NOMO-1 treated with DMSO at 0.1 percent for 48 hours (cell line): ENCODE data around the gene SLC1A2.

ENCODE experiments used
- DNase-seq: peaks from one replicate; lab custom pipeline; 2025; ENCODE audit not compliant: unreplicated experiment; lab: John Stamatoyannopoulos, UW

The SLC1A2 gene

GRCh38 chr11:35377262-35377661, 42.1 kb downstream of the SLC1A2 start:
- no peak for DNase-seq

- no peak for DNase-seq
Measured at GRCh38 chr11:35376613-35377012, 42.7 kb downstream of the SLC1A2 start.

GRCh38 chr11:35376118-35376510, 43.2 kb downstream of the SLC1A2 start:
- no peak for DNase-seq

- DNase-seq = no peak
Measured at GRCh38 chr11:35375332-35376117, 43.8 kb downstream of the SLC1A2 start.

DNA sequence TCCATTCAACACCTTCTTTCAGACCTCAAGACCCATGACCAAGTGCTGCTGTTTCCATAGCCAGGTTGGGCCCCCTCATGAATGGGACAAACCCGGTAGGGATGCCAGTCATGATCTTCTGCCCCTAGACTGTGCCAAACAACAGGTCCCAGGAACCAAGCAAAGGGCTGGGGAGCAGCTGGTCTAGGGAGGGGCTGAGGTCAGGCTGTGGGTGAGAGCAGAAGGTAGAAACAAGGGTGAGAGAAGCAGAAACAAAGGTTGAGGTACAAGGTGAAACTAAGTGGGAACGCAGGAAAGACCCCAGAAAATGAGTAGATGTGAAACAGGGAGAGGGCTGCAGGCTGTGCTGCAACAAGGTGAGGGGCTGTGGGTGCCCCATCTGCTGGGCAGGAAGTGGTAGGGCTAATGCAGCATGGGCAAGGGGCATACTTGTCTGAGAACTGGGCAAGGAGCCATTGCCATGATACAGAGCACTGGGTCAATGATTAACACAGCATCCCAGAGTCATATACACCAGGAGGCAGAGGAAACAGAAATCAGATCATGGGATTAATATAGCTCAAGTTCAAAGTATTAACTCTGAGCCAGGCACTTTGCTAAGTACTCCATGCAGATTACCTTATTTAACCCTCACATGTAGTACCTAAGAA, 45.9 kb downstream of the SLC1A2 start:
- no peak for DNase-seq

DNA sequence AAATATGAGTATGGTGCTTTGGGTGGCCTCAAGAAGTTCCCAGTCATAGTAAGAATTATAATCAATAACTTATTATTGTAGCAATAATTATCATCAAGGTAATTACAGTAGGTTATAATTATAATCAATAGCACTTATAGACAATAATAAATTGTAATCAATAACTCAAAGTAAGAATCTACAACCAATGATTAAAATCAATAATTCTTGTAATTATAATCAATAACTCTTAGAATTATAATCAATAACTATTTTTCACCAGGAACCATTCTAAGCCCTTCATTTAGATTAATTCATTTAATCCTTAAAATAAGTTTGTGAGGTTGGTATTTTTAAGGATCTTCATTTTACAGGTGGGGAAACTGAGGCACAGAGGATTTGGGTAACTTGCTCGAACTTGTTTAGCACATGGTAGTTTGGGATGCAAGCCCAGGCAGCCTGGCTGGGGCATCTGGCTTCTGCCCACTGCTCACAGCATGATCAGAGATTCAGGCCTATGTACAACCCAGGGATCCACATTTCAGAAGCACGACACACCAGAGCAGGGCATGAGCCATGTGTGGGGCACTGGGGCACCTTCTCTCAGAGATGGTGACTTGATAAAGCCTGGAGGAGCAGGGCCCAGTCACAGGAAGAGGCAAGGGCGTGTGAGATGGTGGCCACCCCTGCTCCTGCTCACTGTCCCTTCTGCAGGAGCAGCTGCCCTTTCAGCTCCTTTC, 46.6 kb downstream of the SLC1A2 start:
- DNase-seq = no peak

DNA sequence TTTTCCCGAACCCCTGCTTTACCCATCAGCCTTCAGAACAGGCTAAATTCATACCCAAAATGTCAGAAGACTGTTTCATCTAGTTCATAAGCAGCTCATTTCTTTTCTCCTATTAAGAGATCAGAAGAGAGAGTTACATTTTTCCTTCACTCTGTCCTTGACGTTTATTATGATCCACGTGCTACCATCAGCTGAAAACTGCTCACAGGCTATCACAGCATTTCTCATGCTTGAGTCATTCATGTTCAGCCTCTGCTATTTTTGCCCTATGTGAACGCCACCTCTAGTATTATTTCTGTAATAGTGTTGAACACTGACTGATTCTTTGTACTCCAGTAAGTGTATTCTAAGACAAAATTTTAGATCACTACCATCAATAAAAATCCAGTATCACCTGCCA, 51.9 kb downstream of the SLC1A2 start:
- DNase-seq = no peak

GRCh38 chr11:35366798-35367197, 52.6 kb downstream of the SLC1A2 start:
- DNase-seq = no peak

- DNase-seq = no peak
Measured at GRCh38 chr11:35365961-35366360, 53.4 kb downstream of the SLC1A2 start.

- DNase-seq = no peak
Measured at GRCh38 chr11:35365395-35365794, 54.0 kb downstream of the SLC1A2 start.

DNA sequence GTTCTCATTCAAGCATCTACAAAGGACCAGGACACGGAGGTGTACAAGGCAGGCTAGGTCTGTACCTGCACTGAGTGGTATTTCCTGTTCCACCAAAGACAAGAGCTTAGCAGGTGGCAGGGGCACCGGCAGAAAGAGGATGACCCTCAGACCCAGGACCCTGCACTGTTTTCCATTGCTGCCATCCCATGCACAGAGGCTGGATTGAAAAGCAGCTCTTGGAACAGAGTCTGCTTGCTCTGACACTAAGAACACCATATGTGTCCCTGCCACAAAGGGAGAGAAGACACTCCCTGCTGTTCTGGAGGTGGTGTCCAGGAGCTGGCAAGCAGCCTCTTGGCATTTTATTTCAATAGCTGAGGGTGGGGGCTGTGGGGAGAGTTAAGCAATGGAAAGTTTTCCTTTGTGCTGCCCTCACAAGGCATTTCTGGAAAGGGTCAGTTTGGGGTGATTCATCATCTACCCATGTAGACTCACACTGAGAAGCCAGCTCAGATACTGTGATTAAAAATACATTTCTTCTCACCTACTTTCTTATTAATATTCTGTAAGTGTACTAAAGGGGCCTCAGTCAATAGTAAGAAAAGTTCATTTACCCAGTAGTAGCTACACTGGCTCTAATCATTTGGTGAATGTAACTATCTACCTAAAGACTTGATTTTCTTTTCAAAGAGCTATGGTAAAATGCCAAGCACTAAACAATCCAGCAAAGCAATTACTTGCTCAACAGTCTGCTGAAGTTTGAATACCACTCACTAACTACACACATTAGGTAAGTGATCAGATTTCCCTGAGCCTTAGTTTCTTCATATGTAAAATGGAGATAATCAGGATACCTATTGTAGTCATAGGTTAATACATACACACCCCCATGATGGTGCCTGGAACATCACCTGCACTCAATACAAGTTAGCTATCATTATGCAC, 55.2 kb downstream of the SLC1A2 start:
- DNase-seq = no peak

DNA sequence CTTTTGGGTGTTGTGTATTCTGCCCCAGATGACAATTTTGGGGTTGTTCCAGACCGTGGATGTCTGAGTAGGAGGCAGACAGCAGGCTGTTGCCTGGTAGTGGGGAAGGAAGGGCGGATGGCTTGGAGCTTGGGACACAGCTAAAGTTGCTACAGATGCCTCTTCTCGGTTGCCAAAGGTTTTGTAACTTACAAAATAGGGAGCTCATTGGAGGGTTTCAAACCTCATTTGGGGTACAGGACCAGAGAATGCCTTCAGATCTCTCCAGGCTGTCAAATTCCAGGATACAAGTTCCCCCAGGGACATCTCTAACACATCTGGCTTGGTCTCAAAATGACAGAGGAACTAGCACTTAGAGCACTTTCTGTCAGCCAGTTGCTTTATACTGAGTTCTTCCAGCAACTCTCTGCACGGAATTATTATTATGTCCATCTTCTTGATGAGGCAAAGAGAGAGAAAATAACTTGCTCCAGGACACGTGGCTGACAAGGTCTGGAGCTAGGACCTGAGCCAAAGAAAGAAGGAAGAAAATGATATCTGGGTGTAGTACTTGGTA, 56.0 kb downstream of the SLC1A2 start:
- no peak for DNase-seq

GRCh38 chr11:35362521-35362980, 56.8 kb downstream of the SLC1A2 start:
- DNase-seq = no peak

DNA sequence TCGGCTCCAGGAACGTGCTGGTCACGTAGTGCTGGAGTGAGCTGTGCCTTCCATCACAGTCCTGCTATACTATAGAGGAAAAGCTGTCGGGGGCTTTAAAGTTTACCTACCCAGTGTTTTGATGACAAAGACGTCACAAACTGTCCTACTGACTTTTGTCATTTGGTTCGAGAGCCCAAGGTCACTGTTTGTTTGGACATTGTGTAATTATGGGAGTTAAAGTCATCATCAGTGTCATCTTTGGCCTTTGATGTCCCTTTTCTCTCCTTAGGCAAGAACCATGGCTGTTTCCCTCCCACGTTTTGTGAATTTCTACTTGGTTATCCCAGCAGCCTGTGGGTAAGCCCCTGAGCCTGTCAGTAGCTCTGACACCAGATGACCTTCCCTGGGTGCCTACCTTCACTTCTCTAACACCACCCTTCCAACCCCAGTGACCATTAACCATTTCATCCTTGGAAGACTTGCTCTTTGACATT, 59.3 kb downstream of the SLC1A2 start:
- DNase-seq = no peak

- DNase-seq = no peak
Measured at GRCh38 chr11:35359321-35360054, 59.9 kb downstream of the SLC1A2 start.

DNA sequence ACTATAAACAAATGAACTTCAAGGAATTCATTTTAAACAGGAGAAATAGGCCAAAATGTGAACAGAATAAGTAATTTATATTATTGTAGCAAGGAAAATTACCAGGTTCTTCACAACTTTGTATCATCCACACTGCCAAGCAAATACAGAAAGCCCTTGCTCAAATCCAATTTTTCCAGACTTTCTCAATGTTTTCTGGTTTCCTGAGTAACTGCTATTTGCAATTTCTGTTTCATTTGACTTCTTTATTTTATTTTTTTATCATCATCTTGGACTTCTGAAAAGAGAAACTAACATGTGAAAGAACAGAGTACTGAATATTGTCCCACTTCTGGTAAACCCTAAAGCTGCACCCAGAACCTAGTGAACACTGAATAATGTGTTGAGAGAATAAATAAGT, 61.0 kb downstream of the SLC1A2 start:
- no peak for DNase-seq

GRCh38 chr11:35357923-35358322, 61.4 kb downstream of the SLC1A2 start:
- no peak for DNase-seq

DNA sequence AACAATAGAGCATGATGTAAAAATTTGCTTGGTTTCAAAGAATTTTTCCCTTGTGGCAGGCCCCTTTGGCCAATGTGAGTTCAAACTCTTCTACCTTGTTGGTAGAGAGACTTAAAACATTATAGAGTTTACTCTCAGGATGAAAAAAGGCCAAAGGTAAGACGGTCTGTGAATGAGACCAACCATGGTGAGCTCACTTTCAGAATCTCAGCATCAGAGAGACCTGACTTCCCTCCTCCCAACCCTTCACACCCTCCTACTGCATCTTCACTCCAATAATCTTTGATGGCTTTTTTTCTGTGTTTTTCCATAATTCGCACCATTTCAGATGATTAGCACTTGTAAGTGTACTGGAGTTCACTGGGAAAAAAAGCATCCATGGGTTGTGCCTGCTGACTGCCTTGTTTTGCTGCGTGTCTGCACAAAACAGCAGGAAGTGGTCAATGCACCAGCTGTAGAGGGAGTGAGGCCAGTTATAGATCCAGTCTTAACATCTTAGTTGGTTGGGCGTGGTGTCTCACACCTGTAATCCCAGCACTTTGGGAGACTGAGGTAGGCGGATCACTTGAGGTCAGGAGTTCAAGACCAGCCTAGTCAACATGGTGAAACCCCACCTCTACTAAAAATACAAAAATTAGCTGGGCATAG, 64.1 kb downstream of the SLC1A2 start:
- no peak for DNase-seq

GRCh38 chr11:35354644-35355043, 64.7 kb downstream of the SLC1A2 start:
- DNase-seq = no peak
